ENCODE measurements around the gene FJX1.

The FJX1 gene, protein sequence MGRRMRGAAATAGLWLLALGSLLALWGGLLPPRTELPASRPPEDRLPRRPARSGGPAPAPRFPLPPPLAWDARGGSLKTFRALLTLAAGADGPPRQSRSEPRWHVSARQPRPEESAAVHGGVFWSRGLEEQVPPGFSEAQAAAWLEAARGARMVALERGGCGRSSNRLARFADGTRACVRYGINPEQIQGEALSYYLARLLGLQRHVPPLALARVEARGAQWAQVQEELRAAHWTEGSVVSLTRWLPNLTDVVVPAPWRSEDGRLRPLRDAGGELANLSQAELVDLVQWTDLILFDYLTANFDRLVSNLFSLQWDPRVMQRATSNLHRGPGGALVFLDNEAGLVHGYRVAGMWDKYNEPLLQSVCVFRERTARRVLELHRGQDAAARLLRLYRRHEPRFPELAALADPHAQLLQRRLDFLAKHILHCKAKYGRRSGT

DNA sequence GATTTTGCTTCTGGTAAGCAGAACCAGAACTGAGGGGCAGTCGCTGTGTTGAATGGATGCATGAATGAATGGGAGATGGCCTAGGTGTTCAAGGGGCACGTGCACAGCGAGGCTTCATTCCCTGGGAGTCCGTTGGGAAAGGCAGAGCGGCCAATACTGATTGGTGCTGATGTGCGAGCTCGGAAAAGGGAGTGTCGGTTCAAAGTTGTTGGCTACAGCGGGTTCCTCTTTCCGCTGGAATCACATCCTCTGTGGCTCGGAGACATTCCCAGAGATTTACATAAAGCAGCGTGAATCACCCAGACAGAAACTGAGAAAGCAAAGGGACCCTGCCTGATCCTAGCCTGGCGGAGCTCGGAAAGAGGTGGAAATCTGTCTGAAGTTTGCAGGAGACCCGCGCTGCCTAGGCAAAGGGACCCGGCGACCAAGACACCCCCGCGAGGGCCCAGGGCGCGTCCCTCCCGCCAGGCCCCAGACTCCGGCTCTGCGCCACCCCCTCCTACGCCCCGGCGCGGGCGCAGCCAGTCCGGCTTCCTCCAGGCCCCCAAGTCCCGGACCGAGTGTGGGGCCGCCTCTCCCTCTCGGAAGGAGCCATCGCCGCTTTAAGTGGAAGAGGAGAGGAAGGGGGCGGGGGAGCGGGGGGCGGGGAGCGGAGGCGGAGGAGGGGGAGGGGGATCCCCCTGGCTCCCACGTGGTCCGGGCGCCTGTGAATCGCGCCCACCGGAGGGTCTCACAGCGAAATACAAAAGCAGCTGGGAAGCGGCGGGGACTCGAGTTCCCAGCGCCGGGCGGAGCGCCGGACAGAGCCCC lies at the start of gene FJX1:
Gene FJX1 (plus strand): TSS at position 774 of the 810 bp plus-strand sequence. CDS start 177 bp downstream, outside the sequence.
- DNase-seq = no peak

DNA sequence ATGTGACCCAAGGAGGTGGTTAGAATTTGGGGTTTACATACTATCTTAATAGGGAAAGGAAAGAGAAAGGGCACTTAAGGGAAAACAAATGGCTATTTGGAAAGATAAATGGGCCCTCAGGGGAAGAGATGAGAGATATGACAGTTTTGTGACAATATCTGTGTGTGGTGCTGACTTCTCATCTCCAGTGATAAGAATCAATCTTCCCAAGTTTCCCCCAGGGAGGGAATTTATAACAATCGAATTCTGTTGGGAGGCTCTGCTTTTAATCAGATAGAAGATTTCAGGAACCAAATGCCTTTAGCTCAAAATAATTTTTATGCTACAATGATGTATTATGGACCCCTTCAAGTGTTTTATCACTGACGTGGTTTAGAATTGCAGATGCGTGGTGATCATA lies 46.6 kb upstream of the FJX1 start:
- DNase-seq = no peak

DNA sequence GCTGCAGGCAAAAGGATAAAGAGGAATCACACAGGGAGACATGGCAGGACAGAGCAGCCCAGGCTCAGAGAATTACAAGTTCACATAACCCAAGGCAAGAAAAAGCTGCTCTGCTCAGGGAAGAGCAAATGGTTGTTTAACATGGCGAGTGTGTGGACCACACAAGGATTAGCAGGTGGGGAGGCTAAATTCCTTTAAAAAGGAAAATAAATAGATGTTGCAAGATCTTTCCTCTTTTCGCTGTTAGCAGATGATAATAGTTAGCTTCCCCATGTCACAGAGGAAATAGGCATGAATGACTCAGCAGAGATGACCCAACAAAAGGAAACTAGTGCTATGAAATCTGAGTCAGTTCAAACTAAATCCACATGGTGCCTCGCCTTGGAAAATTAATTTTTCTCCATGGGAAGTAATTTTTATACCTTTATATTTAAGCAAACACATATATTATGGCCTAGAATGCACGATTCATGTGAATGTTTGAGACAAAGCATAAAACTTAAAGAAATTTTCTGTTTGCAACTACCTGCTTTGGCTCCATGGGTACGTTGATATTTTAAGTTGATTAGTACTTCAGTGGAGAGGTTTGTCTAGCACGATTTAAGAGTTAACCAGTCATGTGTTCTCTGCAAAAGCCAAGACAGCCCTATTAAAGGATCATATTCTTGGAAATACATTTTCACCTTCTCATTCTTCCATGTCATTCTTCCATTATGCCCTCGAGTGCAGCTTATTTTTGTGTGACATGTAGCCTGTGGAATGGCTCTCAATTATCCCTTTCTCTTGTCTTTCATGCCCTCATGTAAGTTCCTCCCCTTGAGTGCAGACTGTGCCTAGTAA lies 38.5 kb upstream of the FJX1 start:
- DNase-seq = no peak

DNA sequence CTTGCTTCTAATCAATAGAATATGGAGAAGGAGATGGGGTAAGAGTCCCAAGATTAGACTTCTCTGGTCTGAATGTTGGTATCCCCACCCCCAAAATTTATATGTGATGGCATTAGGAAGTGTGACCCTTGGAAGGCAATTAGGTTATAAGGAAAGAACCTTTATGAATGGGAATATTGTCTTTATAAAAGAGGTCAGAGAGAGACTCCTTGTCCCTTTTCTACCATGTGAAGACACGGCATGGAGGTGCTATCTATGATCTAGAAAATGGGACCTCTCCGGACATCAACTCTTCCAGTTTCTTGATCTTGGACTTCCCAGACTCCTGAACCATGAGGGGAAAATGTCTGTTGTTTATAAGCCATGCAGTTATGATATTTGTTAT lies 37.9 kb upstream of the FJX1 start:
- no peak for DNase-seq

DNA sequence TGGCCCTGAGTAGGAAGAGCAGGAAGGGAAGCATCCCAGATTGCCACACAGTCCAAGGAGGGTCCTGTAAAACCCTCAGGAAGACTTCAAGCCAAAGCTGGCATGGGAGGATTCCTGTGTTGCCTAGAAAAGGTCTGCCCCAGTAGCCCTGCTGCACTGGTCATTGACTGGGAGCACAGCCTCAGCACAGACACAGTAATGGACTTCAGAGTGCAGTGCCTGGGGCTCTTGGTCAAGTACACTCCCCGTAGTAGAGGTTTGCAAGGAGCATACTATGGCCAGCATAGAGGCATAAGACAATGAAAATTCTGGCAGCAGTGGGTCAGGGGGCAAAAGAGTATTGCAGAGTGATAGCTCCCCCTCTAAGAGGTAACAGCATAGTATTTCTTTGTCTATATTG lies 36.2 kb upstream of the FJX1 start:
- no peak for DNase-seq

DNA sequence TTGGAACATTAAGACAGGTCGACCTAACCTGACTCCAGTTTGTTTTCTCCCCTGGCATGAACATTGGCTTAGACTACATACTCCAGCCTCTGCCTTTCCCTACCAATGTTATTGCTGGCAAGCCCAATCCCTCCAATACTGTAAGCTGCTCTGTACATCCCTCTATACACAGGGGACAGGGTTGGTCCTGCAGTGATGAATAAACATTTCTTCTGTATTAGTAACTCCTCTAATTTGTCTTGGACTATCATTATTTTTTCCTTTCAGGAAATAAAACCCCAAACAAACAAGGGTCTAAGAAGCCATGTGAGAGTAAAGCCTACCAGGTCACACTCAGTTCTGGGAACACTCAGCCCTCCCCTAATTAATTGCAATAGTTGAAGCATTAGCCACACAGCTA lies 35.1 kb upstream of the FJX1 start:
- no peak for DNase-seq

DNA sequence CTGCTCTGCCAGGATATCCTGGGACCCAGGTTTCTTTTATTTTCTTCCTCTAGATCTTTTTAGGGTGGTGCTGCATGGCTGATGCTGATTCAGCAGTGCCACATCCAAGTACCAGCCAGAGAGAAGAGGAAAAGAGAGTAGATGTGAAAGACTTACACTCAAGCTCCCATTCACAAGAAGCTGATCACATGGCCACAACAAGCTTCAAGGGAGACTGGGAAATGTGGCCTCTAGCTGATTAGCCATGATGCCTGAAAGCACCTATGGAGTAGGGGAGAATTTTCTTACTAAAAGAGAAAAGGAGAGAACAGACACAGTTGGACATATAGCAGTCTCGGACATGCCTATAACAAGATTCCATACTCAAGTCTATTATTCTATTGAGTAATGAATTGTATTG lies 34.4 kb upstream of the FJX1 start:
- DNase-seq = no peak

DNA sequence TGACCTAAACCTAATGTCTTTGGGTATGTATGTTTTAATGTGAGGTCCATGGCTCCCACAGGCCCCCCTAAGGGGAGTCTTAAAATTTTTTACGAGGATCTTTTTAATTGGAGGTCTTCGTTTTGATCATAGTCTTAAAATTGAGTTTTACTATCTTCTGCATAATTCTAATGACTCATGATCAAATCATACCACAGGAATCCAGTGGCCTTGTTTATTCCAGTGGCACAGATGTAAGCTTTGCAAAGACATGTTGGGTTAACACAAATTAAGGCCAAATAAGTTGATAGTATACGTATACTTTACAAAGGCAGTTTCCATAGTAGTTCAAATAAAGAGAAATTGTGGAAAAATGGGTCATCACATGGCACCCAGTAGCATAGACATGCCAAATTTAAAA lies 33.9 kb upstream of the FJX1 start:
- DNase-seq = no peak

DNA sequence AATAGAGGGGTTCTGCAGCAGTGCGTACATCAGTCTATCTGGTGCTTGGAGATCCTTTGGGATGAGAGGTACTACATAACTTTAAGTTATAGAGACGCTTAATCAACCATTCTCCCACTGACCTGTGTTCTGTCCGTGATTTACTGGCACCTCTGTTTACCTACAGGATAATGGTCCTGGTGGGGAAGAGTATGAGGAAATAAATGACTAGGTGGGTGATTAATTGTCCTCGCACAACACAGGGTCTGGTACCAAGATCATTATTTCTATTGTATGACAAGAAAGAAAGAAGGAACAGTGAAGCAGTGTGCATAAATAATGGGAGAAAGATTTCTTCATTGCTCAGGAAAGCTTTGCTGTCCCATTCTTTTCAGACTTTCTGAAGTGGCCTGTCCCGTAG lies 32.8 kb upstream of the FJX1 start:
- no peak for DNase-seq

DNA sequence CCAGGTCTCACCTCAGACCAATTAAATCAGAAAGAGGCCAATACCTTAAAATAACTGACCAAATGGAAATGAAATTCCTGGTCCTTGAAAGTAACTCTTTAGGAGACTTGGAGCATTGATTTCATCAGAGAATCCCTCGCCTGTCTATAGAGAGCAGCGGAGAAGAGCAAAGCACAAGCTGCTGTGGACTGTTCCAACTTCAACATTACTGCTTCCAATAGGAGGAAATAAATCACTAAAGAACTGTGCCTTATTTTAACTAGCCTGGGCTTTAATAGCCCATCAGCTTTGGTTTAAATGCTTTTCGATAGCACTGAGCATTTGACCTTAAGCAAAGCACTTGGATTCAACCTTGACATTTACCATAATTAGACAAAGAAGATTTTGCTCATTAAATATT lies 32.0 kb upstream of the FJX1 start:
- no peak for DNase-seq

DNA sequence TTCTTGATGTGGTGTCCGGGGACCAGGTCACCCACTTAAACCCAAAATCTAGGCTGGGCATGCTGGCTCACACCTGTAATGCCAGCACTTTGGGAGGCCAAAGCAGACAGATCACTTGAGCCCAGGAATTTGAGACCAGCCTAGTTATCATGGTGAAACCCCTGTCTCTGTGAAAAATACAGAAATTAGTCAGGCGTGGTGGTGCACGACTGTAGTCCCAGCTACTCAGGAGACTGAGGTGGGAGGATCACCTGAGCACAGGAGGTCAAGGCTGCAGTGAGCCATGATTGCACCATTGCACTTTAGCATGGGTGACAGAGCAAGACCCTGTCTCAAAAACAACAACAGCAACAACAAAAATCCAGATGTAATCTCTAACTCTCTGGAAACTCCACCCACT lies 30.3 kb upstream of the FJX1 start:
- no peak for DNase-seq

DNA sequence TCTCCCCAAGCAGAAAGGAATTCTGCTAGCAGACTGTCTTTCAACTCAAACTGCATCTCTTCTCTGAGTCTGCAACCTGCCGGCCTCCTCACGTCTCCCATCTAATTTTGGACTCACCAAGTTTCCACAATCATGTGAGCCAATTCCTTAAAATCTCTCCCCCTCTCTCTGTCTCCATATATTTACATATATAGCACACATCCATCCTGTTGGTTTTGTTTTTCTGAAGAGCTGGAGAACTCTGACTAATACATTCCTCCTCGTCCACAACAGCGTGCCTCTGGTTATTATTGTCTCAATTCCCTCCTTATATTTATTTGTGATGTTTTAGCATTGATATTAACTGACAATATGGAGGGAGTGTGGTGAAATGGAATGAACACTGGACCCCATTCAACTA lies 29.6 kb upstream of the FJX1 start:
- DNase-seq = no peak

DNA sequence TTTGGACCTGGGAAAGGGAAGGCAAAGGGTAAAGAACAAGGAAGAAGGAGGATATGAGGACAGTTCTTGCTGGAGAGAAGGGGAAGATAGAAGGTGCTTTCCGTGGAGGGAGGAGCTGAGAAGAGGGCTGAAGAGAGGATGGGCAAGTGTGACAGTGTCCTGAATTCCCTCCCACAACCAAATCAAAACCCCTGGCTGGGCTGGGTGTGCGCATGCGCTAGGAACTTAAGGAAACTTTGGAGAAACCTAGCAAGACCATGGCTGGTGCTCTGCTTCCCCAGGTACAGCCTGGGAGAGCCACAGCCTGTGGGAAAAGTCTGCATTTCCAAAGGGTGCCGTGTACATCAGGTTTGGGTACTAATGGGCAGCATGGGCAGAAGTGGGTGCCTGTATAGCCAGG lies 29.0 kb upstream of the FJX1 start:
- no peak for DNase-seq

DNA sequence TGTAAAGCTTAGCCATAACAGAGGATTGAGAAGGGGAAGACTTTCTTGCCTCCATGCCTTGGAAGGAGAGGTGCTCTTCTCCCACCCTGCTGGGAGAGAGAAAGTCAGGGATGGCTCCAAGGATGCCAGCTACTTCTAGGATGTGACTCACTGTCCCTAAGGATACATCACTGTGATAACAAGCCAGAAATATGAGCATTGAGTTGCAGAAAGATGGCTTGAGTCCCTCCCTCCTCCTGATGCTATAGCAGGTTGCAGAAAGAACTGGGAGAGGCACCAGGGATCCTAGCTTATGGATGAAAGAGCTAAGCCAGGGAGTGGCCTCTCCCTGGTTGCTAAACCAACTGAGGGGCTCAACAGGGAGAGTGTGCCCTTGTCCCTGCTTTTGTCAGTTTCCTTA lies 27.8 kb upstream of the FJX1 start:
- no peak for DNase-seq

DNA sequence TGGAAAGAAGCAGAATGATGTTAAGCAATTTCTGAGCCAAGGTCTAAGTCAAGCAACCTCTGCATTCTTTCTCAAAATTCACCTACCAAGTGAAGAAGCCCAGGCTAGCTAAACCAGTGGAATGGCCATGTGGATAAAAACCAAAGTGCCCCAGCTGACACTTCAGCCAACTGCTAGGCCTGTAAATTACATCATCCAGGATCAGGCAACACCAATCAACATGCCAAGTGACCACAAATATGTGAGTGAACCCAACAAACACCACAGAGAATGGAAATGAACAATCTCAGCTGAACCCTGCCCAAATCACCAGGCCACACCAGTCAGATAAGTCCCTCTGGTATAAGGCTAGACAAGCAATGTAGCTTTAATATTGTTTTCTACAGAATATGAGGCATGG lies 25.1 kb upstream of the FJX1 start:
- no peak for DNase-seq

DNA sequence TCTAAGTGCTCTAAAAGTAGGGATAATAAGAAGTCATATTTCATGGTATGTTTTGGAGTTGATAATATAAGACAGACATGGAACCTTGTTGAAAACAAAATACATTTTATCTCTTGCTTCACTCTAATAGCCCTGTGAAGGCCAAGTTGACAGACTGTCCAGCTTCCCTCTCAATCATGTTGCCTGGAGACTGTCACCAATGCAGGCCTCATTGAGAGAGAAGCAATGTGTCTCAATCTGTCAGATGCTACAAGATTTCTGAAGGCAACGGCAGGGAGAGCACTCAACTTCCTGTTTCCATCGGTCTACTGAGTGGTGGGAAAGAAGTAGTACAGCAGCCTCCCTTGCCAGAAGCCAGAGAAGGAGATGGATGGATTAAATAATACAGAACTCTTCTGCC lies 23.6 kb upstream of the FJX1 start:
- no peak for DNase-seq

DNA sequence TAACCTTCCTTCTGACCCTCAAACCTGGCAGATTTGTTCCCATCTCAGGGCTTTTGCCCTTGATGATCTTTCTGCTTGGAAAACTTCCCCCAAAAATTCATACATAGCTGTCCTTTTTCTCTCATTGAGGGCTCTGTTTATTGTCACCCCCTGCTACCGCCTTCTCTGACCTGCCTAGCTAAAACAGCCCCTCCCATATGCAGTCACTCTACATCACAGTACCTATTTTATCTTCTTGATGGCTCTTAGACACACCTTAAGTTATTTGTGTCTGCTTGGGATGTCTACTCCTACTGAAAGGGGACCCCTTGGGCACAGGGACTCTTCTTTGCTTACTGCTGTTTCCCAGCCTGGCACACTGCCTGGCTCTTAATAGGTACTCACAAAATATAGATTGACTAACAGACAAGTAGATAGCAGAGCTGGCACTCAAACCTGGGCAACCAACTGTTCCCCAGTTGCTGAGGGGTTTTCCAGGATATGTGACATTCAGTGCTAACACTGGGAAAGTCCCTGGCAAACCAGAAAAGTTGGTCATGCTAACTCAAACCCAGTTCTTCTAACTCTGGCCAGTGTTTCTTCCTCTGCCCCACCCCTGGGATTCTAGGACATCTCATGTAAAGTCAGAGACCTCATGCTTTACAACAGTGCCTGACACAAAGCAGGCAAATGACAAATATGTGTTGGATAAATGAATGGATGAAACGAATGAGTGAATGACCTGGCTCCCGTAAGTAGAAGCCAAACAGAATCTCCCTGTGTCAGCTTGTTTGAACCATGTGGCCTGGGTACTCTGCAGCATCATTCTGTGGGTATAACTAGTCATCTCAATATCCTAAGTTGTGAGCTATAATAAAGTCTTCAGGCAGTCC lies 19.8 kb upstream of the FJX1 start:
- no peak for DNase-seq

DNA sequence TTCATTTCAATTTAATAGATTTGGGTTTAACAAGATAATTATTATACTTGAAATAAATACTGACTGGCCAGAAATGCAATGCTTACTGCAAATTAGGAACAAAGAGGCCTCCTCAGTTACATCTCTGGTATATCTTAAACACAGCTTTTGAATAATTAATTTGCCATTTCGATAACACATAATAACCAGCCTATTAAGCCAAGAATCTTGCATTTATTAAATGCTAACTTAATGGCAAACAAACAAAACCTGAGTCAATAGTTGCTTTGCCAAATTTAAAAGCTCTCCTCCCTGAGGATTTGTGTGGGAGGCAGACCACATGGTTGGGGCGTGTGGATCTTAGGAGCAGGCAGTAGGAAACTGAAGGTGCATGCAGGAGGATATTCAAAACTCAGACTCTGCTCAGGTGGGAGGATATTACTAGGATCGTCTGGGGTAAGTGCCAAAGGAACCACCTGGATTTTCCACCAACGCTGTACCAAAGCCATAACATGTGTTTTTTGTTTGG lies 17.9 kb upstream of the FJX1 start:
- no peak for DNase-seq

DNA sequence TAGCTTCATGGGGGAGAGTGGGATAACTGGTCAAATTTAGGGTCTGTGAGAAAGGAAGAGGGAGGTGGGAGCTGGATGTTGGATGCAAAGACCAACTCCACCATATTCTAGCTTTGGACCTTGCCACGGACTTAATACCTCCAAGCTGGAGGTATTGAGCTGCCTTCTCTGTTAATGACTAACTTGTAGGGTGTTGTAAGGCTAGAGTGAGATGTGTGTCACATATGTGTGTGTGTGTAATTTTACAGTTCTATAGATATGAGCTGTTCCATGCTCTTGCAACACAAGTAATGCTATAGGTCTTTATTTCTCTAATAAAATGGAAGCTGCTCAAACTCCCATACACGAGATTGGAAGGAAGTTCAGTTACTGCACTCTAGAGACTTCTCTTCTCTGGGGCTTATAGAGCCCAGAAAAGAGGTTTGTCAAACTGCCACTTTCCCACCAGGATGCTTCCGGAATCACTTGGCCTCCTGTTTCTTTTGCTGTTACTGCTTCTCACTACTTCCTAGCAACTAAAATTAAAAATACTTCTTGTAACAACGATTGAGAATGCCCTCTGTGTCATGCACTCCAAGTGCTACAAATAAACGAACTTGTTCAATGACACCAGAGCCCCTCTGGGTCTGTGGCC lies 16.0 kb upstream of the FJX1 start:
- no peak for DNase-seq

DNA sequence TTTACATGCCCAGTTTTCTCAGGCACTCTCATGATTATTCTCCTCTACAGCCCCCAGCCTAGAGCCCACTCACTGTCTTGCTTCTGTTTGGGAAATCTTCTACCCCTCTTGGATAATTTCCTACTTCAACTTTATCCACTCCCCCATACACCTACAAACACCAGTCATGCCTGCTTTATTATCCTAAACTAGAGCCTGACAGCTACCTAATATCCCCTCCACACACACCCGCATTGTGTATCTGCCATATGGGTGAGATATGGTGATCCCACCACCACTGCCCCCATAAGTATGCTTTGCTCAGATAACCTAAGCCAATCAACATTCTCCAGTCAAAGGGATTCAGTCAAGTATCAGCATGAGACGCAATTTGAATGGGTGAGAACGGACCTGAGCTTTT lies 15.3 kb upstream of the FJX1 start:
- DNase-seq = no peak

DNA sequence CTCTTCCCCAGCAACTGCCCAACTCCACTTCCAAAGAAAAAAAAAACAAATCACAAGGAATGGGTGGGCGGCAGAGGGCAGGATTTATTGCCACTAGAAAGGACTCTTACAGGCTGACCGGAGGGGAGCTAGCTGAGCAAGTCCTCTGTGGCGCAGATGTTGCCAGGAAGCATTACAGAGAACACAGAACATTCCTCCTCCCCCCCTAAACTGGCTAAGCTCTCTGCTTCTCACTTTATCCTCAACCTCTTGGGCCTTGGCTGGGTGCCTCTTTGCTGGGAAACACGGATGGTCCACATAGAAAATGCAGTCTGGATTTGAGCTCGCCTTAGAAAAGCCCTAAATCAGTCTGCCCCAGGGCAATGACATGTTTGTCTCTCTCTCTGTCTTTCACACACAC lies 12.6 kb upstream of the FJX1 start:
- no peak for DNase-seq

DNA sequence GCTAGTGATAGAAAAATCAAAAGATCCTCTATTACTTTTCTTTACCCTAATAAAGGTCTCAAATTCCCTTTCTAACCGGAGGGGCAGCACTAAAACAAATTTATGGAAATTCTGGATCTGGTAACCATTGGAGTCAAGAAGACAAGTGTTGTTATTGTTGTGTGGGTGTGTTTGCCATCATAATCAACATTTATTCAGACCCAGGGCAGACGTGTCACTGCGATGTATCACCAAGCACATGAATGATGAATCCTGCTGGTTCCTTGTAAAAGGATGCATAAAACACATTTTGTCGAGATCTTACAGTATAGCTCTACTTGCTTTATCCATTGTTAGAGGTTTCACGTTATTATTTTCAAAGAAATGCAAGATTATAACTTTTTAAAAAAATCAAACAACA lies 12.1 kb upstream of the FJX1 start:
- no peak for DNase-seq

All from stimulated activated naive CD4-positive, alpha-beta T cell (primary cell).